ENCODE data around the gene ULK3. TPM values are rescaled to one million over a fixed set of nuclear protein-coding genes. Genes with fewer than 3 reads are reported as not detected.

The ULK3 gene
- total and polyA plus RNA-seq, 10 of the 15 experiments (the other 5 are each of a cell fraction or from before 2014, with no cell fraction given): 0.64 to 38.8 (median 27.1) TPM

GRCh38 chr15:74793135-74794028 is 49.6 kb downstream of the ULK3 start (continued):
- TF ChIP-seq REST (IDR thresholded peaks at IDR 0.05; ENCODE audit: low read depth, low read length) (no peak), TCF12 (IDR thresholded peaks at IDR 0.05; ENCODE audit: low read depth, low read length) (0 out of 2 replicates have a peak, but pooled peaks have one; percentile 28), KDM1A (IDR thresholded peaks at IDR 0.05; ENCODE audit: borderline replicate concordance) (no peak), IRF4 (IDR thresholded peaks at IDR 0.05; ENCODE audit: low read depth, low read length) (no peak), PML (IDR thresholded peaks at IDR 0.05; ENCODE audit: low read length) (no peak), SMAD5 (IDR thresholded peaks at IDR 0.05; ENCODE audit: low read depth) (no peak), NR2F1 (conservative IDR thresholded peaks at IDR 0.05) (no peak), MTA2 (IDR thresholded peaks at IDR 0.05; ENCODE audit: low read depth) (no peak; the same call in 1 of the 2 replicates), BCL11A (IDR thresholded peaks at IDR 0.05; ENCODE audit: low read depth, low read length) (no peak), SUPT20H (IDR thresholded peaks at IDR 0.05; ENCODE audit: borderline replicate concordance, control insufficient read depth, low read depth, low read length) (no peak), RCOR1 (conservative IDR thresholded peaks at IDR 0.05; ENCODE audit: low read depth, low read length) (no peak), ATF2 (IDR thresholded peaks at IDR 0.05; ENCODE audit: low read length) (no peak)

All from GM12878 (cell line).